Gastroesophageal sphincter (tissue), 4 donors: Measurements from ENCODE around the gene MAZ. TPM values are rescaled to one million over a fixed set of nuclear protein-coding genes. Genes with fewer than 3 reads are reported as not detected.

Experiments used
- ATAC-seq: fragments of 150-250 bp; one replicate; pipeline ENCODE4 v1.9.1; 2016; ENCODE audit warnings: mild to moderate bottlenecking, moderate library complexity
- H3K27ac ChIP-seq, 4 donors: fragments of 200-600 bp; sonication (generic) in 3 of 4; 1 replicate in 3 of 4; 2 replicates in 1 of 4; pipeline ENCODE4 v1.5.1; 2016 to 2019
- H3K27me3 ChIP-seq: fragments of 200-600 bp; sonication (generic); one replicate; pipeline ENCODE4 v1.5.1; 2019
- H3K36me3 ChIP-seq, 2 donors: fragments of 200-600 bp; sonication (generic); one replicate each; pipeline ENCODE4 v1.5.1; 2019; ENCODE audit warnings: control low read depth in 1 of 2
- H3K4me1 ChIP-seq, 3 donors: fragments of 200-600 bp; sonication (generic); 1 replicate in 2 of 3; 2 replicates in 1 of 3; pipeline ENCODE4 v1.5.1; 2016 to 2019; ENCODE audit warnings: control low read depth in 2 of 3
- H3K4me3 ChIP-seq, 2 donors: fragments of 200-600 bp; sonication (generic); one replicate each; pipeline ENCODE4 v1.5.1; 2019; ENCODE audit warnings: mild to moderate bottlenecking in 1 of 2, moderate library complexity in 1 of 2
- H3K9me3 ChIP-seq, 3 donors: fragments of 200-600 bp; sonication (generic); one replicate each; pipeline ENCODE4 v1.5.1; 2017 to 2019; ENCODE audit warnings: control low read depth in 2 of 3
- CTCF ChIP-seq, 4 experiments: fragments of 200-600 bp in 2 of 4; fragments of 450-650 bp in 2 of 4; sonication (generic) in 1 of 4; IDR thresholded peaks; one replicate each; pipeline ENCODE4 v1.5.1; 2017 to 2019; ENCODE audit warnings: antibody characterized with exemption in 4 of 4, mild to moderate bottlenecking in 2 of 4, moderate library complexity in 2 of 4
- EP300 ChIP-seq: sonication (generic); formaldehyde crosslinking; IDR thresholded peaks from one replicate; pipeline ENCODE4 v1.6.1; 2017; ENCODE audit warnings: antibody characterized with exemption, mild to moderate bottlenecking
- POLR2A ChIP-seq, 2 donors: fragments of 450-650 bp; IDR thresholded peaks; one replicate each; pipeline ENCODE4 v1.6.1; 2017; ENCODE audit warnings: antibody characterized with exemption in 2 of 2, mild to moderate bottlenecking in 2 of 2, moderate library complexity in 1 of 2
- POLR2AphosphoS5 ChIP-seq: sonication (generic); formaldehyde crosslinking; IDR thresholded peaks from one replicate; pipeline ENCODE4 v1.6.1; 2017; ENCODE audit warnings: antibody characterized with exemption
- WGBS, 2 donors: methylation state at CpG; one replicate each; pipeline ENCODE4 v1.1.5; 2018; ENCODE audit warnings: low coverage in 1 of 2; 5-methylcytosine and 5-hydroxymethylcytosine counted together
- total RNA-seq, 4 donors: library from RNA; depleted of rRNA; stranded (reverse); fragments of >200 nt; gene quantifications; one replicate each; pipeline ENCODE4 v1.1.0, GENCODE V29; 2016

MAZ gene
- total RNA-seq, 4 donors from 2014 or later = 86.3 to 212 (median 116) TPM

DNA sequence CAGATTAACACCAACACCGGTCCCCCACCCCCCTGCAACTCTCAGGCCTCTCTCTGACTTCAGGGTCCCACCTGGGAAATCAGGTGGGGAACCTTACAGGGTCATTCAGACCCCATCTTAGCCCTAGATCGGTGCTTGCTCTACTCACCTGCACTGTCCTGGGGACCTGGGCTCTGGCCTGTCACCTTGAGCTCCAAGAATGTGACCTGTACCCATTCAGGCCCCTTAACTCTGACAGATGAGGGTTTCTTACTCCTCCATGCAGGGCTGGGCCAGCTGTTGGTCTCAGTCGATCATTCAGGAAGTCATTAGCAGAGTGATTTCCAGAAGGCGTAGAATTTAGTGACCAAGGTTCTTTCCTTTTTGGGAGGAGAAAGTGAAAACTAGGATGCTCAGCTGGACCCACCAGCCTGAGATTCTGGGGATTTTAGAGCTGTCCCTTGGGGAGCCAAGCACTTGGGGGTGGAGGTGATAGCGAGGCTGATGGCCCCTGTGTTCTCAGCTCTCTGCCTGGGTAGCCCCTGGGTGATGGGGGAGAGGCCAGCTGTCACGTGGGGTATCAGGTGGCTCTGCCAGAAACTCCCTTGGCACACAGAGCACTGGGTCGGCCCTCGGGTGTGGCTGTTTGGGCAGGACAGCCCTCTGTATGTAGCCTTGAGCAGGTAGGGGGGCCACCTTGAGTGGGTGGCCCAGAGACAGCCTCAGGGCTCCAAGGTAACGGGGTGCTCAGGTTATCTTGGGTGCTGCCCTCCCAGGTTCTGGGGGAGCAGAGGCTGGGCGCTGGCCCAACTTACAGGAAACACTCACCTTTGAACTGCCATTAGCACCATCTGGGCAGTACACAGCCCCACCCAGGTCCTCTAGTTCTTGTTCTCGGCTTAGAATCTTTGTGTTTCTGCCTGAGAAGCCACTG lies 14.7 kb downstream of the MAZ start:
- Histone ChIP-seq H3K27ac (peak overlapping the region; percentile 64 to 91 (median 86)), H3K4me3 (peak overlapping the region; percentile 67 to 82), H3K27me3 (no peaks in the 10 kb centered on the region), H3K9me3 (no peaks in the 10 kb centered on the region), H3K4me1 (peaks cover 0 to 92% (median 61%) of the 10 kb centered on the region in 3 donors), H3K36me3 (peaks cover 0 to 20% of the 10 kb centered on the region in 2 donors)
- no peak for ATAC-seq
- 39 to 43% methylated on average over 3 to 4 of the region's 11 CpGs for WGBS, 2 donors
- TF ChIP-seq POLR2A (IDR thresholded peaks at IDR 0.05) (peak in 1 of 2 donors; percentile 12), POLR2AphosphoS5 (no peak)

- H3K9me3 ChIP-seq = no peaks in the 10 kb centered on the region
- peak overlapping the region; percentile 64 to 91 (median 86) for H3K27ac ChIP-seq
- H3K4me1 ChIP-seq = peaks cover 0 to 98% (median 64%) of the 10 kb centered on the region in 3 donors
- H3K36me3 ChIP-seq = peaks cover 0 to 20% of the 10 kb centered on the region in 2 donors
- H3K4me3 ChIP-seq = peak overlapping the region; percentile 67 to 82
- ATAC-seq = peak; percentile 39
- 15 to 21% methylated on average over 4 to 7 of the region's 7 CpGs for WGBS, 2 donors
- TF ChIP-seq POLR2AphosphoS5 = peak; percentile 41
- TF ChIP-seq POLR2A (IDR thresholded peaks at IDR 0.05) = no peak
- TF ChIP-seq CTCF (IDR thresholded peaks at IDR 0.05) = no peak
- TF ChIP-seq EP300 = no peak
- H3K27me3 ChIP-seq = no peaks in the 10 kb centered on the region
Measured at GRCh38 chr16:29821643-29822115, 15.3 kb downstream of the MAZ start.

- Histone ChIP-seq H3K9me3 (no peaks in the 10 kb centered on the region), H3K4me1 (peaks cover 0 to 94% (median 49%) of the 10 kb centered on the region in 3 donors), H3K27ac (peak overlapping the region in 3 of 4 donors; percentile 75 to 80 (median 78)), H3K4me3 (peak overlapping the region in 1 of 2 donors; percentile 16), H3K36me3 (peaks cover 0 to 2% of the 10 kb centered on the region in 2 donors), H3K27me3 (no peaks in the 10 kb centered on the region)
- TF ChIP-seq CTCF (IDR thresholded peaks at IDR 0.05) (no peak), POLR2A (IDR thresholded peaks at IDR 0.05) (no peak)
- 16 to 44% methylated on average over 6 to 7 of the region's 7 CpGs for WGBS, 2 donors
- ATAC-seq = peak; percentile 43
Measured at GRCh38 chr16:29824589-29825144, 18.3 kb downstream of the MAZ start.

DNA sequence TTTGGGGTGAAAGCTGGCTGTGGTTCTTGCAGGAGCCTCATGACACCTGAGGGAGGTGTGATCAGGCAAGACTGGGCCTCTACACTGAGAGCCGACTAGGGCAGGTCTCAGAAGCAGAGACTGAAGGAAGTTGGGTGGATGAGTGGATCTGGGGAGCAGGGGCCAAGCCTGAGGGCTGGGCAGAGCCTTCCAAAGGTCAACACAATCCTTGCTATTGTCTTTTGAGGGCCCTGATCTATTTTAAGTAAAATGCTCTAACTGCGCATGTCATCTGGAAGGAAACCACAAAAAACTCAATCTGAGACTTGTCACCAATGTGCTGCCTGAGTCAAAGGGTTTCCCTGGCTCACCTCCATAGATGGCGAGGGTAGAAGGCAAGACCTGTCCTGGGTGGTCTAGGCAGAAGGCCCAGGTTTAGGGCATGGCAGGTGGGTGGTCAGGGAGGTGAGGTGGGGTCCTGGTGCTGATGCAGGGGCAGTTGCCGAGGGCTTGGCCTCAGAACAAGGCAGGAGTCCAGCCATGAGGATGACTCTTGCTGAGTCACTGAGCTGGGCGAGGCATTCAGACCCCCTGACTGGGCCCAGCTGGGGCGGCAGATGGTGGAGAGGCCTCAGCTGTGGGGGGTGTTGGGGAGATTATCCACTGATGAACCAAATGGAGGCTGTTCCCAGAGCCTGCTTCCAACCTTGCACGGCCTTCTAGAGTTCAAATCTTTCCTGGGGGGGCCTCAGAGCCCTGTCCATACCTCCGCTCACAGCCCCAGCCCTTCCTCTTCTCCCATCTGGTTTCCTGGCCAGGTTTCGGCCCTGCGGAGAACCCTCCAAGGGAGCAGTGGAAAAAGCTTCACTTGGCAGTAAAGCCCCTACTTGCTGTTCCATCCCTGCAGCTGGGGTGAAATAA lies 19.1 kb downstream of the MAZ start:
- Histone ChIP-seq H3K4me1 (peaks cover 0 to 92% (median 44%) of the 10 kb centered on the region in 3 donors), H3K27me3 (no peaks in the 10 kb centered on the region), H3K36me3 (peaks cover 0 to 9% of the 10 kb centered on the region in 2 donors), H3K4me3 (peak overlapping the region in 1 of 2 donors; percentile 16), H3K27ac (peak overlapping the region in 3 of 4 donors; percentile 75 to 80 (median 78)), H3K9me3 (no peaks in the 10 kb centered on the region)
- WGBS, 2 donors = 31 to 67% methylated on average over 1 to 6 of the region's 10 CpGs
- ATAC-seq = peak; percentile 66
- TF ChIP-seq POLR2AphosphoS5 = peak; percentile 28
- TF ChIP-seq CTCF (IDR thresholded peaks at IDR 0.05) = no peak

- H3K4me1 ChIP-seq = peaks cover 0 to 85% (median 42%) of the 10 kb centered on the region in 3 donors
- TF ChIP-seq POLR2AphosphoS5 = no peak
- no peak for TF ChIP-seq CTCF (IDR thresholded peaks at IDR 0.05)
- no peak for TF ChIP-seq POLR2A (IDR thresholded peaks at IDR 0.05)
- no peak for TF ChIP-seq EP300
- H3K27ac ChIP-seq = peak overlapping the region in 3 of 4 donors; percentile 75 to 80 (median 78)
Measured at GRCh38 chr16:29826342-29826695, 20.0 kb downstream of the MAZ start.

More at GRCh38 chr16:29826342-29826695, 20.0 kb downstream of the MAZ start:
- peaks cover 0 to 18% of the 10 kb centered on the region in 2 donors for H3K36me3 ChIP-seq
- no peaks in the 10 kb centered on the region for H3K27me3 ChIP-seq
- 92 to 100% methylated on average over 2 to 5 of the region's 8 CpGs for WGBS, 2 donors
- ATAC-seq = no peak
- no peak overlapping the region for H3K4me3 ChIP-seq
- no peaks in the 10 kb centered on the region for H3K9me3 ChIP-seq
